ENCODE results near the gene ZC3H14.

Gene ZC3H14

DNA sequence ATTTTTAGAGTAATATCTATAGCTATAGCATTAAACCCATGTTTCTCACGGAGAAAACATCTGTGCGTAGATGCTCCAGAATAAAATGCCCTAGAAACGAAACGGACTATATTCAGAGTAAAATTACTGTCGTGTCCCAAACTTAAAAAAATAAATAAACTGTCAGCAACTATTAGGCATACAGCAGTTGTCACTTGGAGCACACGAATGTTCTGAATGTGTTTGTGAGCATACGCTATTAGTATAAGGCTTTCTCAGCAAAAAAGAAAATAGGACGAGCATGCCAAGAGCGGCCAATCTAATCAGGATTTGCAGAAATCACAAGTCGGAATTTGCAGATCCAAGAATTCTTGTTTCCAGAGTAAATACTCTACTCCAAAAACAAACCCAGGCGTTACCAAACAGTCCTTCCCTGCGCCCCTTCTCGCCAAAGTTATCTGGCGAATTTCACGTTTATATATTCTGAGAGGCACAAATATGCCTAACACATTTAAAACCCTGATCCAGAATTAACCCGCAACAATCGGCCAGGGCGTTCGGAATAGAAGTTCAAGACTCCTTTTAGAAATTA, 8.9 kb upstream of the ZC3H14 start:
- DNase-seq, result no peak

DNA sequence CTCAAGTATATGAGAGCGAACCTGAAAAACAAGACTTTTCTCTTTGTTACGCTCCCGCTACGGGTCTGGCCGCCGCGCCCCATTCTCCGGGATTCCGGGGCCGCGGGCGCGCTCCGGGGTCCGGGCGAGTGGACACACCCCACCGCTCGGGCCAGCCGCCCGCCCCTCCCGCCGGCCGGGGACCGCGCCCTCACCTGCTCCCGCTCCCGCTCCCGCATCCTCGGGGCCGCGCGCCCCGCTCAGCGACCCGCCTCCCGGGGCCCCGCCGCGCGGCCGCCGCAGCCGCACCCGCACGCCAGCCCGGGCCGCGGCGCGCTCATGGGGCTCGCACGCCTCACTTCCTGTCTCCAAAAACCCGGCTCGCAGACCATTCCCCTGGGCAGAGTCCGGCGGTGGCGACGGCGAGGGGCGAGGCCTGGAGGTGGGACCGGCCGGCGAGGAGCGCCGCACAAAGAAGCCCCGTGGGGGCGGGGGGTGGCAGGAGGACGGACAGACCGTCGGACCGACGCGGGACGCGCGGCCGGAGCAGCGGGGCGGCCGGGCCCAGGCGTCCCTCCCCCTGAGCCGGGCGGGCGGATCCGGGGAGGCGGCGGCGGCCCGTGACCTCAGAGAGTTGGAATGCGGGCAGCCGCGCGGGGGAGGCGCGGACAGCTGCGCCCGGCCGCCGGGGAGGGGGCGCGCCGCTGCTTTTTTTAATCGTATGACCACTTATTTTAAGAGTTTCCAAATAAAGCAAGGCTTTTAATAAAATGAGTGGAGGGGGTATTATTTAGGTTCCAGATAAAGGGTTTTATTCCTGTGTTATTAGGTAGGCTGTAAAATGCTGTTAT, 8.2 kb upstream of the ZC3H14 start, which contains the start of gene PTPN21:
Gene PTPN21, minus strand, starts transcription at position 551 of the 830 bp plus-strand sequence. CDS start 4,590 bp downstream, outside the sequence.
- peak; percentile 80 for DNase-seq

DNA sequence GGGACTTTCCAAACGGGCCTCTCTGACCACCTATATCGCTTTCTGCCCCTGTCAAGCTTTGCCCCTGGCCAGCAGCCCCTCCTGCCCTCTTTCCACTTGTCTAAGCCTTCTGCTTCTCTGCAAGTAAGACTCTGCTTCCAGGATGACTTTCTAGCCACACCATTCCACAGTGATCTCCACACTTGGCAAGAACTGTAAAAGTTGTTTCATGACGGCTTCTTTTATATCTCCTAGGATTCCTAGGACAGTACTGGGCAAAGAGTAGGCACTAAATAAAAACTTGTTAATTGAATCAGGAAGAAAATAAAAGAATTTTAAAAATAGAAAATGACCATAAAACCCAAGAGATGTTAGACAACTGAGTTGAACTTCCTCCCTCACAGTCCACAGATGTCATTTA, 6.3 kb upstream of the ZC3H14 start:
- DNase-seq, result peak; percentile 16

DNA sequence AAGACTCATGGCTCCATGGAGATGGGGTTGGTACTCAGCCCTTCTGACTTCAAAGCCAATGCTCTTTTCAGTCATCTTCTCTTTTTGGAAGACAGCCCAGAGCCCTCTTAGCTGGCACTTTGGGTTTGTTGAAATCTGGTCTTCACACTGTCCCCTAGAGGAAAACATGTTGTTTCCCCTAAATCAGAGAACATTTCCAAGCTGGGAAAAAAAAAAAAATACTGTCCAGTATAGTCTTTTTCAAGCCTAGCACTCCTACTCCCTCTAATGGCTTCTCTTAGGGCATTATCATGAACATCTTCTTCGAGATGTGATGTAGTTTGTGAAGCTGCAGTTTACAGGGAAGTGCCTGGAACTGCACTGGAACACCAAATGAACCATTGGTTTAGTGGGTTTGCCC, 3.0 kb upstream of the ZC3H14 start:
- peak; percentile 71 for DNase-seq

DNA sequence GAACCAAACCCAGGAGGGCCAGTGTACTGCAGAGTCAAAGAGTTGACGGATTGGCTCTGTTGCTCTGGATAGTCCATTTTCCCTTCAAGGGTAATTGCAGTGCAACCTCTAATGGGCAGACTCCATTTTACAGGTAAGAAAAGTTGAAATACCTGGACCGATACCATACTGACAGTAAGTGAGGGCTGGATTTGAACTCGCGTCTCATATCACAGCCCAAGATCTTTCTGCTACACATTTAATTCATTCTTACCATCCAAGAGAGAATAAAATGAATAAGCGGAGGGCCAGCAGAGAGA, 356 bp upstream of the ZC3H14 start:
- DNase-seq, result no peak

- DNase-seq, result no peak
These were observed 1.0 kb downstream of the ZC3H14 start for GRCh38 chr14:88563845-88564244.

DNA sequence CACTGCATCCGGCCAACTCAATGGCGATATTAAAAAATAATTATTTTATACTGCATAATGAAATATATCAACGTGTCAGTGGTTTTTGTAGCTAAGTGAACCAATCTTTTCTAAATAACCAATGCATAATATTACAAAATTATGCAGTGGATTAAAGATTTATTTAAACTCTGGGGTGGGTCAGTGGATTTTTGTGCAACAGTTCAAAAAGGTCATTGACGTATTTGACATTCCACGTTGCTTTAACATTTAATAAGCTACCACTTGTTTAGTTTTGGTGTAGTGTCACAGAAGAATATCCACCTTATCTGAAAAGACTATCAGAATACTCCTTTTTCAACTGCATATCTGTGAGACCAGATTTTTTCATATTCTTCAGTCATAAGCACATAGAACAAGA, 2.6 kb downstream of the ZC3H14 start:
- no peak for DNase-seq

GRCh38 chr14:88568196-88568595, 5.4 kb downstream of the ZC3H14 start:
- DNase-seq, result no peak

DNA sequence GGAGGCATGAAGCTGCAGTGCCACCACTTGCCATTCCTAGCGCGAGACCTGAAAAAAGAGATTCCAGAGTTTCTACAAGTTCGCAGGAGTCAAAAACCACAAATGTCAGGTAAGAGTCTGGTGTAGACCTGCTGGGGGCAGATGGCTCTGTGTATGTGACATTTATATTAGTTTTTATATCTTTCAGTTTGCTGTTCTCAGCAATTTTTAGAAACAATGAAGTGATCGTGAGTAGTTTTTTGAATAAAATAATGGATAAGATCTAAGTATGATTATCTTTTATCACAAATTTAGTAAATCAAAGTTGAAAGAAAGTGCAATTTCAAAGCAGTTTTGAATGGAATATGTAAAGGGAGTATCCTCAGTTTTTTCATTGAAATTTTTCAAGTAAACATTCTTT, 9.3 kb downstream of the ZC3H14 start:
- DNase-seq, result no peak

GRCh38 chr14:88576222-88576621, 13.4 kb downstream of the ZC3H14 start:
- DNase-seq, result no peak

- DNase-seq, result no peak
These were observed 21.6 kb downstream of the ZC3H14 start for GRCh38 chr14:88584451-88584850.

GRCh38 chr14:88588081-88588480, 25.2 kb downstream of the ZC3H14 start:
- no peak for DNase-seq

DNA sequence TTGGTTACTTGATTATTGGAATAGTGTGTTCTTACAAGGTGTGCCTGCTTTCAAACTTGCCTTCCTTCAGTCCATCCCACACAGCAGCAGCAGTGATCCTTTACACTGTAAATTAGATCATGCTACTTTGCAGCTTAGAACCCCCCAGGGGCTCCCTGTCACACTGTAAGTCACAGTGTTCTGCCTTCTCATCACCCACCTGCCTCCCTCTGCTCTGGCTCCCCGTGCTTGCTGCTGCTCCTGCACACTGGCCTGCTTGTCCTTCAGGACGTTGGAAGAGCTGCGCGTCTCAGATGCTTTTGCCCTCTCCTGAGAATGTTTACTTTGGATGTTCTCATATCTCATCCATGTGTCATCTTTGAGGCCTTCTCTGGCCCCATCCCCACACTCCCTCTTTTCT, 27.3 kb downstream of the ZC3H14 start:
- no peak for DNase-seq

DNA sequence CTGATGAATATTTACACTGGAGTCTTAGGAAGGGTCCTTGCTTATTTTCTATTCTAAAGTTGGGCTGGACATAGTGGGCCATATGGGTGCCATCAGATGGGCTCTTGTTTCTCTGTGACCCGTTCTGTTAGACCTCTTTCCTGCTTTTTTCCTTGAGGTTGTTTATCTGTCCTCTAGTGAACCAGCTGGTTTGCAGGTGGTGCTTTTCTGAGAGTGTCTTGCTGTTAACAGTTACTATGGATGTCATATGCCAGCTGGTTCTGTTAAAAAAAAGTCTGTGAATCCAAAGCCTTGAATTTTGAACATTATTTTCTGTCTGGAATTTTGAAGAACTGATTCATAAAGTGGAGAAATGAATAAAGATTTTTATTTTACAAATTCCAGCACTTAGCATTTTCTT, 29.2 kb downstream of the ZC3H14 start:
- DNase-seq, result no peak

- DNase-seq, result no peak
These were observed 34.2 kb downstream of the ZC3H14 start for GRCh38 chr14:88597038-88597437.

DNA sequence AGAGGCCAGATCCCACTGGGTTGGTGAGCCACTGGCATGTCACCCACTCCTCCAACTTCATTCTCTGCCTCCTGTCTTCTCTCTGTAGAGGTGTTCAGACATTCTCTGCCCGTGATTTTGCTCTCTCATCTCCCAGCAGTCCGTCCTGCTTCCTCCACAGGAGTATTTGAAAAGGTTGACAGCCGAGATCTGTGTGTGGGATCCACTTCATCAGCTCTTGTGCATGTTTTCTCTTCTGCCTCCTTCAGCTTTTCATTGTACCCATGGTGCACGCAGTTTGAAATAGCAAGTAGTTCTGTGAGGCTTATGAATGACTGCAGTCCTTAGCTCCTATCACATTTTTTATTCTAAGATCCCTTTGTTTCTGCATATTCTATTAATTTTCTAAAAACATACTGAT, 34.8 kb downstream of the ZC3H14 start:
- no peak for DNase-seq

GRCh38 chr14:88598097-88598675, 35.3 kb downstream of the ZC3H14 start:
- no peak for DNase-seq

DNA sequence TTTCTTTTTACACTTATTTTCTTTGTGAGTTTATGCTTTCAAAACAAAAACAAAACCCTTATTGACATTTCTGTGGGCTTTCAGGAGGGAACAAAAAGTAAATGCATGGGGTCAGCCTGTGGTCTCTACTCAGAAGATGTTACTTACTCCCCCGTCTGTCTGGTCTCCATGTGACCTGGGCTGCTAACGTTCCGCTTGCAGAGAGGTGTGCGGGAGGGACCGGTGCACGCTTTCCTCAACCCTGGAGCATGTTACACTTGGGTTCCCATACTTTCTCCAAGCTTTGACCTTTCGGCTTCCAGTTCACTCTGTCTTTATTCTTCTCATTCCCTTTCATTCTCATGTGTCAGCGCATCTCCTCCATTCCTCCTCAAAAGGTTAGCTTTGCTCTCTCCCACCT, 36.5 kb downstream of the ZC3H14 start:
- DNase-seq, result no peak

GRCh38 chr14:88599761-88600439, 37.1 kb downstream of the ZC3H14 start:
- DNase-seq, result no peak

- DNase-seq, result no peak
These were observed 41.4 kb downstream of the ZC3H14 start for GRCh38 chr14:88604212-88604611.

GRCh38 chr14:88605594-88605993, 42.8 kb downstream of the ZC3H14 start:
- DNase-seq, result no peak

DNA sequence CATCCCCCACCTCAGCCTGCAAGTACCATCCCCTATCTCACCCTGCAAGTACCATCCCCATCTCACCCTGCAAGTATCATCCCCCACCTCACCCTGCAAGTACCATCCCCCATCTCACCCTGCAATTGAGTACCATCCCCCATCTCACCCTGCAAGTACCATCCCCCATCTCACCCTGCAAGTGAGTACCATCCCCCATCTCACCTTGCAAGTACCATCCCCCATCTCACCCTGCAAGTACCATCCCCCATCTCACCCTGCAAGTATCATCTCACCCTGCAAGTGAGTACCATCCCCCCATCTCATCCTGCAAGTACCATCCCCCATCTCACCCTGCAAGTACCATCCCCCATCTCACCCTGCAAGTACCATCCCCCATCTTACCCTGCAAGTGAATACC, 45.0 kb downstream of the ZC3H14 start:
- DNase-seq, result no peak

DNA sequence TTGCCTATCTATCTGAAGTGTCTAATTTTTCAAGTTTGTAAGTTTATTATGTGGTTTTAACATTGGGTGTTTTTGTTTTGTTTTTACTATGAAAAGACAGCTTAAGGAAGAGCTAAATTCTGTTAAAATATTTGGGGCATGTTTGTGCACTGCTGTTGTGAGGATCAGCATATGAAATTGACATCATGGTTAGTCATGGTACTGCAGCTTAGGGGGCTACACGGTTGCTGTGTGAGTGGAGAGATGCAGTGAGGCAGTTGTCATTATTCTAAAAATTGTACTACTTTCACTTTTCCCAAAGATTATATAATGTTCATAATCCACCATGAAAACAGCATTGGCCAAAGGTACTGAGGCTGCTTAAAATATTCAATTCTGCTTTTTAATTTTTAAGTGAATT, 49.0 kb downstream of the ZC3H14 start:
- no peak for DNase-seq

- no peak for DNase-seq
These were observed 50.1 kb downstream of the ZC3H14 start for GRCh38 chr14:88612981-88613380.

Data from fibroblast of skin of right biceps (primary cell).